Measurements from ENCODE around the gene NAA15.
"Not testable (repeated sequence)": the region's sequence is repeated elsewhere in the genome, so short reads cannot be mapped to it uniquely, and the experiment has no call there.

The NAA15 gene

DNA sequence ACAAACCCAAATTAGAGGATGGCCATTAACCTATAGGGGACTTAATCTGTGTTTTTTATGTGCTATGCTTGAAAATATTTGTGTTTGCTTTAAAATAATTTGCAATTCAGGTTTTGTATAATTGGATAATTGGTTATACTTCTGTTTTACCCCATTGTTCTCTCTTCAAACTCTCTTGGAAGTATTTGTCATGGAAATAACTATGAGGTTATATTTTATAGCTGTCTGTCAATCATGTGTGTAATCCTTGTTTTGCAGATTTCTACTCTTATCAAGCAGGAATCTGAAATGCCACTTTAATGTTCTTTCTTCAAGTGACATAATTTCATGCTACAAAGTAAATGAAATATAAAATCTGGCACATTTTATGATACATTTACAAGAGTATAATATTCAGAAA is 16.3 kb downstream of the NAA15 start:
- H3K36me3 ChIP-seq (ENCODE audit: control insufficient read depth in 1 of 2, insufficient read depth in 2 of 2, low read length in 2 of 2) = no peaks in the 10 kb centered on the region
- H3K27ac ChIP-seq (ENCODE audit: low read length) = no peak overlapping the region
- peaks cover 9 to 12% of the 10 kb centered on the region in 2 donors for H3K4me1 ChIP-seq (ENCODE audit: control insufficient read depth in 1 of 2, insufficient read depth in 2 of 2, low read length in 2 of 2)
- H3K27me3 ChIP-seq (ENCODE audit: low read depth, low read length) = no peaks in the 10 kb centered on the region
- no peak overlapping the region for H3K4me3 ChIP-seq (ENCODE audit: low read depth in 1 of 2, low read length in 2 of 2)
- H3K9me3 ChIP-seq (ENCODE audit: control insufficient read depth in 1 of 2, low read length in 2 of 2) = no peaks in the 10 kb centered on the region

- Histone ChIP-seq H3K36me3 (ENCODE audit: control insufficient read depth in 1 of 2, insufficient read depth in 2 of 2, low read length in 2 of 2) (no peaks in the 10 kb centered on the region), H3K27ac (ENCODE audit: low read length) (no peak overlapping the region), H3K27me3 (ENCODE audit: low read depth, low read length) (no peaks in the 10 kb centered on the region), H3K9me3 (ENCODE audit: control insufficient read depth in 1 of 2, low read length in 2 of 2) (no peaks in the 10 kb centered on the region), H3K4me3 (ENCODE audit: low read depth in 1 of 2, low read length in 2 of 2) (no peak overlapping the region), H3K4me1 (ENCODE audit: control insufficient read depth in 1 of 2, insufficient read depth in 2 of 2, low read length in 2 of 2) (peaks cover 9 to 16% of the 10 kb centered on the region in 2 donors)
These were observed 18.3 kb downstream of the NAA15 start for GRCh38 chr4:139319571-139319970.

GRCh38 chr4:139322070-139322469 is 20.8 kb downstream of the NAA15 start:
- not testable (repeated sequence) for H3K27ac ChIP-seq (ENCODE audit: low read length); H3K36me3 ChIP-seq (ENCODE audit: control insufficient read depth in 1 of 2, insufficient read depth in 2 of 2, low read length in 2 of 2); H3K27me3 ChIP-seq (ENCODE audit: low read depth, low read length); H3K4me3 ChIP-seq (ENCODE audit: low read depth in 1 of 2, low read length in 2 of 2); H3K9me3 ChIP-seq (ENCODE audit: control insufficient read depth in 1 of 2, low read length in 2 of 2)
- H3K4me1 ChIP-seq (ENCODE audit: control insufficient read depth in 1 of 2, insufficient read depth in 2 of 2, low read length in 2 of 2) = peaks cover 0 to 20% of the 10 kb centered on the region in 2 donors

GRCh38 chr4:139322541-139322940 is 21.2 kb downstream of the NAA15 start:
- not testable (repeated sequence) for H3K36me3 ChIP-seq (ENCODE audit: control insufficient read depth in 1 of 2, insufficient read depth in 2 of 2, low read length in 2 of 2)
- peaks cover 0 to 19% of the 10 kb centered on the region in 2 donors for H3K4me1 ChIP-seq (ENCODE audit: control insufficient read depth in 1 of 2, insufficient read depth in 2 of 2, low read length in 2 of 2)

DNA sequence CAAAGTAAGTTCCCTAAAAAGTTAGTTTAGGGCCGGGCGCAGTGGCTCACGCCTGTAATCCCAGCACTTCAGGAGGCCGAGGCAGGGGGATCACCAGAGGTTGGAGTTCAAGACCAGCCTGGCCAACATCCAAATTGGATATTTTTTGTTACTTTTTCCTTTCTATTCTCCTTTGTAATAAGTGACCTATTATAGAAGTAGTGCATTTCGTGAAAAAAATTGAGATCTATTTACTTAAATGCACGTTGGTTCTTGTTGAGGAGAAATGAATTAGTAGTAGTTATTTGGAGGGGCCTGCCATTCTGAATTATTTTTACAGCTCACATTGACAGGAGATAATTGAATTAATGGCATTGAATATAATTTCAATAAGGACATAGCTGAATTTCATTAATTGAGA is 23.3 kb downstream of the NAA15 start:
- H3K4me3 ChIP-seq (ENCODE audit: low read depth in 1 of 2, low read length in 2 of 2) = no peak overlapping the region
- no peaks in the 10 kb centered on the region for H3K36me3 ChIP-seq (ENCODE audit: control insufficient read depth in 1 of 2, insufficient read depth in 2 of 2, low read length in 2 of 2)
- H3K4me1 ChIP-seq (ENCODE audit: control insufficient read depth in 1 of 2, insufficient read depth in 2 of 2, low read length in 2 of 2) = peaks cover 0 to 19% of the 10 kb centered on the region in 2 donors
- no peaks in the 10 kb centered on the region for H3K9me3 ChIP-seq (ENCODE audit: control insufficient read depth in 1 of 2, low read length in 2 of 2)
- no peak overlapping the region for H3K27ac ChIP-seq (ENCODE audit: low read length)
- H3K27me3 ChIP-seq (ENCODE audit: low read depth, low read length) = no peaks in the 10 kb centered on the region

More at GRCh38 chr4:139322541-139322940, 21.2 kb downstream of the NAA15 start:
- not testable (repeated sequence) for H3K27me3 ChIP-seq (ENCODE audit: low read depth, low read length); H3K9me3 ChIP-seq (ENCODE audit: control insufficient read depth in 1 of 2, low read length in 2 of 2); H3K4me3 ChIP-seq (ENCODE audit: low read depth in 1 of 2, low read length in 2 of 2); H3K27ac ChIP-seq (ENCODE audit: low read length)

DNA sequence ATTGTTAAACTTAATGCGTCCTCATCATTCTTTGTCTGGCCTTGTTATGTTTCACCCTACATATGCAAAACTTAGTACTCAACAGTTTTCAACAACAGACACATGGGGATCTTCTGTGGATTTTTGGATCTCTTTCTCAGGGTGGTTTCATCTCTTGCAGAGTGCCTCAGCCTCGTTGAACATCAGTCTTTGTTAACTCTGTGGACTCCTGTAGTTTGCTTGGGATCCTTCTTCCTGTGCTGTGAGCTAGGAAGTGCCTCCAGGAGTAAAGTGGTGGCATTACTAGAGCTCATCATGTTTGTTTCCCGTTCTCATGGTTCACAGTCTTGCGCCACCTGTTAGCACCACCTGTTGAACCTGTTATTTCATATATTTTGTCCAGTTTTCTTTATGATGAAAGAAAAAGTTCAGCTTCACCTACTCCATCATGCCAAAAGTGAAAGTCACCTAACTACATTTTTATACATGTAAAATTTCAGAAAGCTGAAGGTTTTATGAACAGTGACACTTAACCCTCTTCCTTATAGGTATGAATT is 28.4 kb downstream of the NAA15 start:
- H3K36me3 ChIP-seq (ENCODE audit: control insufficient read depth in 1 of 2, insufficient read depth in 2 of 2, low read length in 2 of 2) = peaks cover 0 to 7% of the 10 kb centered on the region in 2 donors
- H3K9me3 ChIP-seq (ENCODE audit: control insufficient read depth in 1 of 2, low read length in 2 of 2) = no peaks in the 10 kb centered on the region
- no peak overlapping the region for H3K4me3 ChIP-seq (ENCODE audit: low read depth in 1 of 2, low read length in 2 of 2)
- peaks cover 0 to 12% of the 10 kb centered on the region in 2 donors for H3K4me1 ChIP-seq (ENCODE audit: control insufficient read depth in 1 of 2, insufficient read depth in 2 of 2, low read length in 2 of 2)
- H3K27me3 ChIP-seq (ENCODE audit: low read depth, low read length) = no peaks in the 10 kb centered on the region
- no peak overlapping the region for H3K27ac ChIP-seq (ENCODE audit: low read length)

GRCh38 chr4:139330283-139330682 is 29.0 kb downstream of the NAA15 start:
- Histone ChIP-seq H3K4me3 (ENCODE audit: low read depth in 1 of 2, low read length in 2 of 2) (no peak overlapping the region), H3K27ac (ENCODE audit: low read length) (no peak overlapping the region), H3K27me3 (ENCODE audit: low read depth, low read length) (no peaks in the 10 kb centered on the region), H3K4me1 (ENCODE audit: control insufficient read depth in 1 of 2, insufficient read depth in 2 of 2, low read length in 2 of 2) (peaks cover 0 to 7% of the 10 kb centered on the region in 2 donors), H3K36me3 (ENCODE audit: control insufficient read depth in 1 of 2, insufficient read depth in 2 of 2, low read length in 2 of 2) (peaks cover 0 to 7% of the 10 kb centered on the region in 2 donors), H3K9me3 (ENCODE audit: control insufficient read depth in 1 of 2, low read length in 2 of 2) (no peaks in the 10 kb centered on the region)

DNA sequence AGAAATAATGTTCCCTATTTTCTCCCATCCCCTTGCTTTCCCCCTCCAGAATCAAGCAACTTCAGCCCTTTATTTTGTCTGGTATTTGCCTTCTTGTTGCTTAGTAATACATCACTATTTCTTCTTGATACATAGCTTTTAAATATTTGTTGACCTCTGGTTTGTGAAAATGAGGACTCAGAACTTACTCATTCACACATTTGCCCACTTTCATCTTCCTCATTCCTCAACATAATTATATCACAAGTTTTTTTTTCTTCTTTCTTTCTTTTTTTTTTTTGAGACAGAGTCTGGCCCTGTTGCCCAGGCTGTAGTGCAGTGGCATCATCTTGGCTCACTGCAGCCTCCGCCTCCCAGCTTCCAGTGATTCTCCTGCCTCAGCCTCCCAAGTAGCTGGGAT is 29.9 kb downstream of the NAA15 start:
- Histone ChIP-seq H3K4me1 (ENCODE audit: control insufficient read depth in 1 of 2, insufficient read depth in 2 of 2, low read length in 2 of 2) (peaks cover 0 to 7% of the 10 kb centered on the region in 2 donors), H3K27ac (ENCODE audit: low read length) (no peak overlapping the region), H3K9me3 (ENCODE audit: control insufficient read depth in 1 of 2, low read length in 2 of 2) (no peaks in the 10 kb centered on the region), H3K27me3 (ENCODE audit: low read depth, low read length) (no peaks in the 10 kb centered on the region), H3K36me3 (ENCODE audit: control insufficient read depth in 1 of 2, insufficient read depth in 2 of 2, low read length in 2 of 2) (peaks cover 0 to 7% of the 10 kb centered on the region in 2 donors), H3K4me3 (ENCODE audit: low read depth in 1 of 2, low read length in 2 of 2) (no peak overlapping the region)

DNA sequence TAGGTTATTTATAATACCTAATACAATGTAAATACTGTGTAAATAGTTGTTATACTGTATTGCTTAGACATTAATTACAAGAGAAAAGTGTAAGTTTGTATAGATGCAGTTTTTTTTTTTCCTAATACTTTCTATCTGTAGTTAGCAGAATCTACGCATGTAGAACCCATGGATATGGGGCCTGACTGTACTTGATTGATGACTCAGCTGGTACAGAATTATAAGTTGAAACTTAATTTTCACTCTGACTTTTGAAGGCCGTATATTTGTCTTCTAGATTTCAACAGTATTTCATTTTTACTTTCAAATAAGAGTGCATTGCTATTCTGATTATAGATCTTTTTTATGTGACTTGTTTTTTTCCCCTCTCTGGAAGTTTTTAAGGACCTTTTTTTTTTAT is 31.7 kb downstream of the NAA15 start:
- Histone ChIP-seq H3K4me3 (ENCODE audit: low read depth in 1 of 2, low read length in 2 of 2) (no peak overlapping the region), H3K27me3 (ENCODE audit: low read depth, low read length) (no peaks in the 10 kb centered on the region), H3K4me1 (ENCODE audit: control insufficient read depth in 1 of 2, insufficient read depth in 2 of 2, low read length in 2 of 2) (peaks cover 0 to 9% of the 10 kb centered on the region in 2 donors), H3K36me3 (ENCODE audit: control insufficient read depth in 1 of 2, insufficient read depth in 2 of 2, low read length in 2 of 2) (peaks cover 0 to 8% of the 10 kb centered on the region in 2 donors), H3K27ac (ENCODE audit: low read length) (no peak overlapping the region), H3K9me3 (ENCODE audit: control insufficient read depth in 1 of 2, low read length in 2 of 2) (no peaks in the 10 kb centered on the region)

GRCh38 chr4:139337612-139338011 is 36.3 kb downstream of the NAA15 start:
- no peaks in the 10 kb centered on the region for H3K27me3 ChIP-seq (ENCODE audit: low read depth, low read length)
- H3K36me3 ChIP-seq (ENCODE audit: control insufficient read depth in 1 of 2, insufficient read depth in 2 of 2, low read length in 2 of 2) = peaks cover 14 to 16% of the 10 kb centered on the region in 2 donors
- no peak overlapping the region for H3K4me3 ChIP-seq (ENCODE audit: low read depth in 1 of 2, low read length in 2 of 2)
- H3K9me3 ChIP-seq (ENCODE audit: control insufficient read depth in 1 of 2, low read length in 2 of 2) = no peaks in the 10 kb centered on the region
- peaks cover 0 to 2% of the 10 kb centered on the region in 2 donors for H3K4me1 ChIP-seq (ENCODE audit: control insufficient read depth in 1 of 2, insufficient read depth in 2 of 2, low read length in 2 of 2)
- H3K27ac ChIP-seq (ENCODE audit: low read length) = no peak overlapping the region

DNA sequence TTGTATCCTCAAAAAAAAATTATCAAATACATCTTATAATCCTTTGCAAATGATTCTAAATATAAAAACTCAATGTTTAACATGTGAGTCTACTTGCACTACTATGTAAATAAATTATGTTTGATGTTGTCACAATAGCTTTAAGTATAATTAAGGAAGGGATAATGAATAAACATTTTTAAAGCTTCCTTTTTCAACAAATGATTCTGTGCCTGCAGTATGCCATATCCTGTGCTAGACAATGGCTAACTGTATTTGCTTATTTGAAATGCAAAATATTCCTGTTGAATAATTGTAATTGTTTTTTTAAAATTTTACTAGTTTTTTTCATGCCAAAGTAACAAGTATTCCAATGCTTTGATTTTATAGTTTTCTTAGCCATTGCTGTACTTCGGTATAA is 60.0 kb downstream of the NAA15 start:
- Histone ChIP-seq H3K4me3 (ENCODE audit: low read depth in 1 of 2, low read length in 2 of 2) (no peak overlapping the region), H3K27ac (ENCODE audit: low read length) (no peak overlapping the region), H3K4me1 (ENCODE audit: control insufficient read depth in 1 of 2, insufficient read depth in 2 of 2, low read length in 2 of 2) (no peaks in the 10 kb centered on the region), H3K9me3 (ENCODE audit: control insufficient read depth in 1 of 2, low read length in 2 of 2) (no peaks in the 10 kb centered on the region), H3K36me3 (ENCODE audit: control insufficient read depth in 1 of 2, insufficient read depth in 2 of 2, low read length in 2 of 2) (peaks cover 34 to 35% of the 10 kb centered on the region in 2 donors), H3K27me3 (ENCODE audit: low read depth, low read length) (no peaks in the 10 kb centered on the region)

DNA sequence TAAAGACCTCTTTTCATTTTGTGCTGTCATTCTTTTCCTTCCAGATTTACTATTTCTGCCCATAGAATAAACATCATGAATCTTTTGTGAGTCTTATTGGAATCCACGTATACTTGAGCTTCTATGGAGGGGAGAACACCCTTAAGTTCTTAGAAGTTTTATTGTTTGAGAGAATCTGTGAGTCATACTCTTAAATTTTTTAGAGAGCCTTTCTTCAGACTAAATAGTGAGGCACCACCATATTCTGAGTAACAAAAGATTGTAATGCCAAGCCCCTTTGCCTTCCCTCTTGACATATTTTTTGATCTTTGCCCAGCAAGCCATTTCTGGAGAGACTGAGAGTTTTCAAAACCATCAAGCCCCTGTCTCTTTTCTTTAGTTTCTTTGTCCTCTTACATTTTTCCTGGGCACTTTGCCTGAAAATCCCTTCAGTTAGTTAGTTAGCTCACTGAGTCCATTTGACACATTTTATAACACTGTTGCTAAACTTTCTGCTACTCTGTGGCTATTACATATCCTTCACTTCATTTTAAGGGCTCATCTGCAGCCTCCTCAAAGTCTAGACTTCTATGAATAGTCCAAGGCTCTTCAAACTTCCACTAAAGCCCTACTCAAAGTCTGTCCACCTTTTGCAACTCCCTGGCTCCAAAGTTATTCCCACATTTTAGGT is 66.3 kb downstream of the NAA15 start:
- Histone ChIP-seq H3K4me3 (ENCODE audit: low read depth in 1 of 2, low read length in 2 of 2) (no peak overlapping the region), H3K4me1 (ENCODE audit: control insufficient read depth in 1 of 2, insufficient read depth in 2 of 2, low read length in 2 of 2) (no peaks in the 10 kb centered on the region), H3K27me3 (ENCODE audit: low read depth, low read length) (no peaks in the 10 kb centered on the region), H3K27ac (ENCODE audit: low read length) (no peak overlapping the region), H3K36me3 (ENCODE audit: control insufficient read depth in 1 of 2, insufficient read depth in 2 of 2, low read length in 2 of 2) (peaks cover 30 to 36% of the 10 kb centered on the region in 2 donors), H3K9me3 (ENCODE audit: control insufficient read depth in 1 of 2, low read length in 2 of 2) (no peaks in the 10 kb centered on the region)
